AG09319 (cell line): ENCODE data around the gene FZD10.

Experiments used
- DNase-seq: peaks from one replicate; pipeline ENCODE4 v3.0.0-alpha.2; 2010; ENCODE audit warnings: low read depth; ENCODE audit errors: extremely low read depth
- CTCF ChIP-seq: IDR thresholded peaks from 2 replicates; pipeline ENCODE4 v1.5.1; 2011; ENCODE audit warnings: low read depth, mild to moderate bottlenecking, inconsistent platforms, low read length, moderate library complexity

FZD10 gene

DNA sequence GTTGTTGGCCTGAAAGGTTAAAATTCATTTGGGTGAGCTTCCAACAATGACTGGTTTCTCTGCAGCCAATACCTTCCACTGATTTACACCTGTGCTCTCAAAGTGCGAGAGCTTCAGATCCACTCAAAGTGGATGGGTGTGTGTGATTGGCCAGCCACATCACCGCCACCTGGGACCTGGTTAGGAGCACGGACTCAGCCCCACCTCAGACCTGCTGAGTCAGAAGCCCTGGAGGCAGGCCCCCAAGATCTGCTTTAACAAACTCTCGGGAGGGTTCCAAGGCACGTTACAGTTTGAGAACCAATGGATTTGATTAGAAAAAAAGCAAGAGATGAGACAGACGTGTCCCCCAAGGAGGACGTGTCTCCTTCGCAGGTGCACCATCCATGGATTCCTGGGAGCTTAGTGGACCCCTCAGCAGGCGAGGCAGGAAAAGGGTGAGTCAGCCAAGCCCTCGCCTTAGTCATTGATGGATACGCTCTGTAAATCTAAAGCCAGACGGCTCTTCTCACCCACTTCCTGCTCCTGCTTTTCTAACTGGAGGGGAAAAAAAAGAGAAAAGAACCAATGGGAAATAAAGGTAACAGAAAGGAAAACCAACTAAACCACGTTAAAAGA, 24.5 kb downstream of the FZD10 start:
- TF ChIP-seq CTCF: no peak
- DNase-seq: no peak

DNA sequence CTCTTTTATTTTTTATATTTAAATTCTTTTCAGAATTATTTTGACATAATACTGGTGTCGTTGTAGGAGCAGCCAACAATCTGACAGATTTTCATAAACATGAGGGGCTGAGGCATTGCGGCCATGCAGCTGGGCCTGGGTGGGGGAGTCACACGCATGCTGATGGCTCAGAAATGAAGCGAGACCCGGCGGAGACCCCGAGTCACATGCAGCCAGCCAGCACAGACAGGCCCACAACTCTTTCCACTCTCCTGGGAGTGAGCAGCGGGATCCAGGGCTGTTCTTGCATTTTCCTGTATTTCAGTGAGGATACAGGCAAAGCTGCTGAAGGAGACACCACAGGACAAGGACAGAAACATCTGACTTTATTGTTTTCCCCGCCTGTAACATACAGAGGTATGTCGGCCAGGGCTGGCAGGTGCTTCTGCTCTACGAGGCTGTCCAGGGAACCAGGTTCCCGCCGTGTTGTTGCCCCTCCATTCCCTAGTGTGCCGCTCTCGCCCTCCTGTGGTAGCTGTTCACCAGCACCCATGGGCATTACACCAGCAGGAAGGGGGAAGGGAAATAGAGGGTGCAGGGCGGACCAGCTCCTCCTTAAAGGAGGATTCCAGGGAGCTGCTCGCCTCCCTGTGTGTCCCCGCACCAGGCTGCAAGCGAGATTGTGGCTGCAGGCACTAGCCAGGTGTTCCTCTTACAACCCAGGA, 30.5 kb downstream of the FZD10 start:
- no peak for TF ChIP-seq CTCF
- no peak for DNase-seq

GRCh38 chr12:130194154-130194553, 31.9 kb downstream of the FZD10 start:
- DNase-seq: no peak
- no peak for TF ChIP-seq CTCF

DNA sequence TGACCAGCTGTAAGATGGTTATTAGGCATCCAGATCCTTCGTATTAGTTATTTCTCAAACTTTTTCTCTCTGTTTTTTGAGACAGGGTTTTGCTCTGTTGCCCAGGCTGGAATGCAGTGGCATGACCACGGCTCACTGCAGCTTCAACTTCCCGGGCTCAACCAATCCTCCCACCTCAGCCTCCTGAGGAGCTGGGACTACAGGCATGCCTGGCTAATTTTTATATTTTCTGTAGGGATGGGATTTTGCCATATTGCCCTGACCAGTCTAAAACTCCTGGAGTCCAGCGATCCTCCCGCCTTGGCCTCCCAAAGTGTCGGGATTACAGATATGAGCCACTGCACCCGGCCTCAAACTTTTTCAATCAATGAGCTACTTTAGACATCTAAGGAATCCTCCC, 33.1 kb downstream of the FZD10 start:
- TF ChIP-seq CTCF: no peak
- no peak for DNase-seq

GRCh38 chr12:130195776-130196175, 33.5 kb downstream of the FZD10 start:
- no peak for DNase-seq
- no peak for TF ChIP-seq CTCF

- DNase-seq: no peak
- TF ChIP-seq CTCF: no peak
These were observed 34.6 kb downstream of the FZD10 start for GRCh38 chr12:130196827-130197226.

- no peak for DNase-seq
- TF ChIP-seq CTCF: no peak
These were observed 35.9 kb downstream of the FZD10 start for GRCh38 chr12:130198026-130198662.
